Thyroid gland (tissue), 4 donors: ENCODE data around the gene LAMB1. TPM values are rescaled to one million over a fixed set of nuclear protein-coding genes. Genes with fewer than 3 reads are reported as not detected.
"Not testable (repeated sequence)": the region's sequence is repeated elsewhere in the genome, so short reads cannot be mapped to it uniquely, and the experiment has no call there.

Experiments used
- DNase-seq, 2 donors: peaks; one replicate each; pipeline ENCODE4 v3.0.0-alpha.2; 2019
- H3K27ac ChIP-seq, 3 donors: fragments of 200-600 bp; sonication (generic); 1 replicate in 2 of 3; 2 replicates in 1 of 3; pipeline ENCODE4 v1.5.1; 2016 to 2019; ENCODE audit warnings: mild to moderate bottlenecking in 1 of 3, moderate library complexity in 1 of 3
- H3K27me3 ChIP-seq: fragments of 200-600 bp; sonication (generic); one replicate; pipeline ENCODE4 v1.5.1; 2019
- H3K36me3 ChIP-seq, 2 donors: fragments of 200-600 bp; sonication (generic); one replicate each; pipeline ENCODE4 v1.5.1; 2016 to 2019
- H3K4me1 ChIP-seq, 2 donors: fragments of 200-600 bp; sonication (generic); one replicate each; pipeline ENCODE4 v1.5.1; 2017 to 2019
- H3K4me3 ChIP-seq, 3 donors: fragments of 200-600 bp; sonication (generic); replicated peaks in 1 of 3; 1 replicate in 2 of 3; 2 replicates in 1 of 3; pipeline ENCODE4 v1.5.1; 2016; ENCODE audit warnings: mild to moderate bottlenecking in 1 of 3
- H3K9me3 ChIP-seq: fragments of 200-600 bp; sonication (generic); one replicate; pipeline ENCODE4 v1.5.1; 2017
- POLR2A ChIP-seq, 2 donors: fragments of 450-650 bp; IDR thresholded peaks; one replicate each; pipeline ENCODE4 v1.6.1; 2017; ENCODE audit warnings: antibody characterized with exemption in 2 of 2, mild to moderate bottlenecking in 2 of 2, moderate library complexity in 1 of 2
- WGBS, 2 donors: methylation state at CpG; one replicate each; pipeline ENCODE4 v1.1.5; 2017; 5-methylcytosine and 5-hydroxymethylcytosine counted together
- intact Hi-C: fragments of 100-400 bp; cut with DNase I; formaldehyde crosslinking; loops from one replicate; pipeline ENCODE4 v1.15.1; 2023
- total RNA-seq, 4 donors: library from RNA; depleted of rRNA; stranded (reverse); fragments of >200 nt; gene quantifications; one replicate each; pipeline ENCODE4 v1.2.3, GENCODE V29; 2016
- TF ChIP-seq, protein P1 (sequence below), 6 experiments: fragments of 200-600 bp in 3 of 6; fragments of 450-650 bp in 3 of 6; sonication (generic) in 3 of 6; IDR thresholded peaks; one replicate each; pipeline ENCODE4 v1.5.1; 2016 to 2019; ENCODE audit warnings: antibody characterized with exemption in 6 of 6, mild to moderate bottlenecking in 2 of 6, inconsistent platforms in 1 of 6, moderate library complexity in 1 of 6

Gene LAMB1
- total RNA-seq, 4 donors from 2014 or later, result 103 to 112 (median 106) TPM

GRCh38 chr7:108037140-108037539 is 34.2 kb upstream of the LAMB1 start:
- DNase-seq, result no peak
- Histone ChIP-seq H3K4me3 (no peak overlapping the region), H3K9me3 (no peaks in the 10 kb centered on the region), H3K27me3 (no peaks in the 10 kb centered on the region), H3K27ac (peak overlapping the region in 2 of 3 donors; percentile 7 to 42), H3K4me1 (peaks cover 28 to 38% of the 10 kb centered on the region in 2 donors), H3K36me3 (no peaks in the 10 kb centered on the region)
- TF ChIP-seq, protein P1, sequence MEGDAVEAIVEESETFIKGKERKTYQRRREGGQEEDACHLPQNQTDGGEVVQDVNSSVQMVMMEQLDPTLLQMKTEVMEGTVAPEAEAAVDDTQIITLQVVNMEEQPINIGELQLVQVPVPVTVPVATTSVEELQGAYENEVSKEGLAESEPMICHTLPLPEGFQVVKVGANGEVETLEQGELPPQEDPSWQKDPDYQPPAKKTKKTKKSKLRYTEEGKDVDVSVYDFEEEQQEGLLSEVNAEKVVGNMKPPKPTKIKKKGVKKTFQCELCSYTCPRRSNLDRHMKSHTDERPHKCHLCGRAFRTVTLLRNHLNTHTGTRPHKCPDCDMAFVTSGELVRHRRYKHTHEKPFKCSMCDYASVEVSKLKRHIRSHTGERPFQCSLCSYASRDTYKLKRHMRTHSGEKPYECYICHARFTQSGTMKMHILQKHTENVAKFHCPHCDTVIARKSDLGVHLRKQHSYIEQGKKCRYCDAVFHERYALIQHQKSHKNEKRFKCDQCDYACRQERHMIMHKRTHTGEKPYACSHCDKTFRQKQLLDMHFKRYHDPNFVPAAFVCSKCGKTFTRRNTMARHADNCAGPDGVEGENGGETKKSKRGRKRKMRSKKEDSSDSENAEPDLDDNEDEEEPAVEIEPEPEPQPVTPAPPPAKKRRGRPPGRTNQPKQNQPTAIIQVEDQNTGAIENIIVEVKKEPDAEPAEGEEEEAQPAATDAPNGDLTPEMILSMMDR (IDR thresholded peaks at IDR 0.05), result no peak
- intact Hi-C loops, result no loop called here
- 76 to 89% methylated on average over 3 of the region's 3 CpGs for WGBS, 2 donors

- Histone ChIP-seq H3K36me3 (no peaks in the 10 kb centered on the region), H3K4me3 (no peak overlapping the region), H3K27me3 (no peaks in the 10 kb centered on the region), H3K4me1 (peaks cover 37 to 51% of the 10 kb centered on the region in 2 donors), H3K27ac (peak overlapping the region; percentile 79 to 82 (median 81)), H3K9me3 (no peaks in the 10 kb centered on the region)
- intact Hi-C loops, result no loop called here
- TF ChIP-seq, protein P1 (IDR thresholded peaks at IDR 0.05), result no peak
- no peak for TF ChIP-seq POLR2A (IDR thresholded peaks at IDR 0.05)
- peak; percentile 79 to 82 for DNase-seq
- 29 to 44% methylated on average over 2 of the region's 2 CpGs for WGBS, 2 donors
Observed at GRCh38 chr7:108034586-108034985, 31.6 kb upstream of the LAMB1 start.

DNA sequence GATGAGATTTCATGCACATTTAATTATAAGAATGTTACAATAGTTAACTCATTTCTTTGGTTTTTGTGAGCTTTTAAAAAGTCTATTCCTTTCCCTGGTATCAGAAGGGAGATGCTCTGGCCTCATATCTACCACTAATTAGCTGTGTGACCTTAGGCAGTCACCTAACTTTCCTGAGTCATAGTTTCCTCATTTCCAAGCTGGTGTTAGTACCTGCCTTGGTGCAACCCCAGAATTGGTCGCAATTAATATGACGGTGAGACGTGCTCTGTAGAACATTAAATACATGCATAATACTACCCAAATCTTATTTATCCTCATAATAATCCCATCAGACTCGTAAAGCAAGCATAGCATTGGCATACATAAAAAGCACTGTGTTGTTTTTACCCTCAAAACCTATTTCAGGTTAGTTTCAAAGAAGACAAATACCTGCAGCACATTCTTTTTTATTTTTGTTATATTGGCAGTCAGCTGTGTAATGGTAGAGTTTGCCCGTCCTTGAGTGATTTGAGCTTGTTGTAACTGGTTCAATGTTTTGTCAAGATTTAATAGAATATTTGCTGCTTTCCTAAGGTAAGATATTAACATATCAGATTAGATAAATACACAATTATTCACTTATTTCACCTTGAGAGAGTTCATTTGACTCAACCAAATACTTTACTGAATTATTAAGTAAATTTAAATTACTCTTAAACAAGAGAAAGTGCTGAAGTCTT is 31.0 kb upstream of the LAMB1 start:
- intact Hi-C loops, result no loop called here
- TF ChIP-seq POLR2A (IDR thresholded peaks at IDR 0.05), result no peak
- TF ChIP-seq, protein P1 (IDR thresholded peaks at IDR 0.05), result no peak
- no peak overlapping the region for H3K4me3 ChIP-seq
- DNase-seq, result no peak
- peaks cover 40 to 54% of the 10 kb centered on the region in 2 donors for H3K4me1 ChIP-seq
- H3K9me3 ChIP-seq, result no peaks in the 10 kb centered on the region
- no peaks in the 10 kb centered on the region for H3K36me3 ChIP-seq
- no peaks in the 10 kb centered on the region for H3K27me3 ChIP-seq
- 69 to 70% methylated on average over 5 of the region's 5 CpGs for WGBS, 2 donors
- H3K27ac ChIP-seq, result peak overlapping the region; percentile 79 to 82 (median 81)

DNA sequence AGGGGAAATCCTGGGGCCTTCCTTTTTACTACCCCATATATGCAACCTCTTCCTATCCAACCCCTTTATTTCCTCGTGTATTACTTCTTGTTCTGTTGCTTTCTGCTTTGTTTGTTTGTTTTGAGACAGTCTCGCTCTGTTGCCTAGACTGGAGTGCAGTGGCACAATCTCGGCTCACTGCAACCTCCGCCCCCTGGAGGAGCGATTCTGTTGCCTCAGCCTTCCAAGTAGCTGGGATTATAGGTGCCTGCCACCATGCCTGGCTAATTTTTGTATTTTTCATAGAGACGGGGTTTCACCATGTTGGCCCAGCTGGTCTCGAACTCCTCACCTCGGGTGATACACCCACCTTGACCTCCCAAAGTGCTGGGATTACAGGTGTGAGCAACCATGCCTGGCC is 30.3 kb upstream of the LAMB1 start:
- H3K4me3 ChIP-seq, H3K9me3 ChIP-seq, H3K36me3 ChIP-seq, H3K27me3 ChIP-seq, intact Hi-C loops: not testable (repeated sequence)
- peak; percentile 21 to 47 for DNase-seq
- TF ChIP-seq, protein P1 (IDR thresholded peaks at IDR 0.05), result peak in 1 of 6 experiments; percentile 22
- 58 to 62% methylated on average over 8 of the region's 8 CpGs for WGBS, 2 donors
- Histone ChIP-seq H3K27ac (peak overlapping the region; percentile 79 to 82 (median 81)), H3K4me1 (peaks cover 34 to 54% of the 10 kb centered on the region in 2 donors)

GRCh38 chr7:108030516-108030915 is 27.6 kb upstream of the LAMB1 start:
- TF ChIP-seq, protein P1 (IDR thresholded peaks at IDR 0.05), result no peak
- TF ChIP-seq POLR2A (IDR thresholded peaks at IDR 0.05), result no peak
- intact Hi-C loops, result no loop called here
- Histone ChIP-seq H3K4me1 (peaks cover 31 to 48% of the 10 kb centered on the region in 2 donors), H3K27ac (peak overlapping the region; percentile 50 to 72 (median 57)), H3K9me3 (no peaks in the 10 kb centered on the region), H3K36me3 (no peaks in the 10 kb centered on the region), H3K27me3 (no peaks in the 10 kb centered on the region), H3K4me3 (no peak overlapping the region)
- no peak for DNase-seq
- WGBS, 2 donors, result 89 to 97% methylated on average over 3 of the region's 3 CpGs
